Right lobe of liver (tissue), 6 donors: ENCODE results near the gene HOXB6. TPM values are rescaled to one million over a fixed set of nuclear protein-coding genes. Genes with fewer than 3 reads are reported as not detected.
A peak's percentile ranks its signal among the peaks of the same experiment; 100 is the strongest.

Experiments used
- ATAC-seq, 4 donors: fragments of 200-7000 bp; cut with Tn5 transposase; one replicate each; pipeline ENCODE4 v1.9.1; 2020; ENCODE audit warnings: mild to moderate bottlenecking in 4 of 4, moderate library complexity in 4 of 4
- DNase-seq, 3 donors: peaks; one replicate each; pipeline ENCODE4 v3.0.0-alpha.2; 2020
- H3K27ac ChIP-seq, 3 donors: fragments of 200-600 bp; one replicate each; pipeline ENCODE4 v1.8.0; 2022
- H3K27me3 ChIP-seq, 2 donors: fragments of 200-600 bp; one replicate each; pipeline ENCODE4 v1.8.0; 2022
- H3K36me3 ChIP-seq, 4 donors: fragments of 200-600 bp; sonication (generic) in 1 of 4; one replicate each; pipeline versions ENCODE4 v1.5.1 to v1.8.0; 2017 to 2022; ENCODE audit warnings: control low read depth in 1 of 4
- H3K4me1 ChIP-seq, 4 donors: fragments of 200-600 bp; sonication (generic) in 1 of 4; one replicate each; pipeline versions ENCODE4 v1.5.1 to v1.8.0; 2017 to 2022; ENCODE audit warnings: control low read depth in 1 of 4
- H3K4me3 ChIP-seq, 3 donors: fragments of 200-600 bp; one replicate each; pipeline ENCODE4 v1.8.0; 2022
- H3K9me3 ChIP-seq, 4 donors: fragments of 200-600 bp; sonication (generic) in 1 of 4; one replicate each; pipeline versions ENCODE4 v1.5.1 to v1.8.0; 2017 to 2022; ENCODE audit warnings: control low read depth in 1 of 4
- POLR2A ChIP-seq: fragments of 450-650 bp; IDR thresholded peaks from one replicate; pipeline ENCODE4 v1.6.1; 2017; ENCODE audit warnings: antibody characterized with exemption, mild to moderate bottlenecking
- WGBS: methylation state at CpG from one replicate; pipeline ENCODE4 v1.1.6; 2018; ENCODE audit warnings: low coverage, low lambda C conversion rate; ENCODE audit not compliant: insufficient coverage; ENCODE audit errors: missing lambda C conversion rate; 5-methylcytosine and 5-hydroxymethylcytosine counted together
- intact Hi-C, 2 donors: fragments of 100-400 bp; cut with DNase I; formaldehyde crosslinking; loops; one replicate each; pipeline versions ENCODE4 v1.11.2 to v1.14.1; 2022
- total RNA-seq, 6 experiments: library from RNA; depleted of rRNA in 2 of 6; stranded (reverse); fragments of >200 nt in 2 of 6; fragmentation: NEBNext Ultra II Directional in 3 of 6; extraction: Animal tissue kit (Norgen Biotek cat#: 25700) in 3 of 6; gene quantifications; one replicate each; pipeline versions ENCODE4 v1.1.0 to v1.2.4, GENCODE V29; 2016 to 2023
- TF ChIP-seq, protein P1 (sequence below), 4 donors: fragments of 200-600 bp in 3 of 4; fragments of 450-650 bp in 1 of 4; IDR thresholded peaks; one replicate each; pipeline versions ENCODE4 v1.5.1 to v1.8.0; 2016 to 2022; ENCODE audit warnings: antibody characterized with exemption in 4 of 4, mild to moderate bottlenecking in 2 of 4
- donor health status: DM: no; HTN: yes; CAD: no.
- donor health status: DM: no; HTN: no; CAD: no.
- donor health status: DM: no; HTN: no; CAD: no.
- donor health status: DM: no; HTN: yes; CAD: no.
- donor health status: DM: no; HTN: yes; CAD: no.

HOXB6 gene
- total RNA-seq, 6 experiments from 2014 or later: 0.18 to 0.83 (median 0.56) TPM

DNA sequence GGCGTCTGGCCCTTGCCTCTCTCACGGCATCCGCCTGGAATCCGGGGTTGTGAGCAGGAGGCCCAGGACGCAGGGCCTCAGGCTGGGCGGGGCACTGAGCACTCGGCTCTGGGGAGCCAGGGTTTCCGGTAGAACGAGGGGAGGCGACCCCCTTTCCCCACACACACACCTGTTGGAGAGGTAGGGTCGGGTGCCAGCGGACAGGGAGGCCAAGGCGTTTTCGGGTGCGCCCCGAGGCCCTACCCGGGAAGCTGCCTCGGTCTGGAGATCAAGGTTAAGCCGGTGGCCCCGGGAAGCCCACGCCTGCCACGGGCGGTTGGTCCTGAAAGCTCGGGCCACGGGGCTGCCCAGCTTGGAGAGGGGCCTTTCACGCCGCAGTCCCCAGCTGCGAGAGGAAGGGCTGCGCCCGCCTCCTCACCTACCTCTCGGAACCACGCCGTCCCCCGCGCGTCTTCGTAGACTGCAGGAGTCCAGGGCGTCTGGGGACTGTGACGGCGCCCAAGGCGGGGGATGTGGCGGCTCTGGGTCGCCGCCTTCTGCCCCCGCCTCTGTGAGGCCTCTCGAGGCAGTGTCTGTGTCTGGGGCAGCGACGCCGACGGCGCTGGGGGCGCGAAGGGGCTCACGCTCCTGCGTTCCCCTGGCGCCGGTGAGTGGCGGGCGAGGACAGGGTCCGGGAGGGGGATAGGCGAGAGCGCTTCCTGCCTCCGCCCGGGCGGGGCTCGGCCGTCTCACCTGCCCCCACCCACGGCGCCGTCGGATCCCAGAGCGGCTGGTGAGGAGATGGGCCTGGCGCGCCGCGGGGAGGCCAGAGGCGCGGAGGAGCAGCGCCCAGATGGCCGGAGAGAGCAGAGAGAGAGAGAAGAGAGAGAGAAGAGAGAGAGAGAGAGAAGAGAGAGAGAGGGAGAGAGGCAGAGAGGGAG lies 41.7 kb upstream of the HOXB6 start:
- H3K4me3 ChIP-seq: no peak overlapping the region
- H3K27me3 ChIP-seq: peaks cover 20 to 35% of the 10 kb centered on the region in 2 donors
- no peak for TF ChIP-seq POLR2A
- TF ChIP-seq, protein P1, sequence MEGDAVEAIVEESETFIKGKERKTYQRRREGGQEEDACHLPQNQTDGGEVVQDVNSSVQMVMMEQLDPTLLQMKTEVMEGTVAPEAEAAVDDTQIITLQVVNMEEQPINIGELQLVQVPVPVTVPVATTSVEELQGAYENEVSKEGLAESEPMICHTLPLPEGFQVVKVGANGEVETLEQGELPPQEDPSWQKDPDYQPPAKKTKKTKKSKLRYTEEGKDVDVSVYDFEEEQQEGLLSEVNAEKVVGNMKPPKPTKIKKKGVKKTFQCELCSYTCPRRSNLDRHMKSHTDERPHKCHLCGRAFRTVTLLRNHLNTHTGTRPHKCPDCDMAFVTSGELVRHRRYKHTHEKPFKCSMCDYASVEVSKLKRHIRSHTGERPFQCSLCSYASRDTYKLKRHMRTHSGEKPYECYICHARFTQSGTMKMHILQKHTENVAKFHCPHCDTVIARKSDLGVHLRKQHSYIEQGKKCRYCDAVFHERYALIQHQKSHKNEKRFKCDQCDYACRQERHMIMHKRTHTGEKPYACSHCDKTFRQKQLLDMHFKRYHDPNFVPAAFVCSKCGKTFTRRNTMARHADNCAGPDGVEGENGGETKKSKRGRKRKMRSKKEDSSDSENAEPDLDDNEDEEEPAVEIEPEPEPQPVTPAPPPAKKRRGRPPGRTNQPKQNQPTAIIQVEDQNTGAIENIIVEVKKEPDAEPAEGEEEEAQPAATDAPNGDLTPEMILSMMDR (IDR thresholded peaks at IDR 0.05): no peak
- no peak overlapping the region for H3K27ac ChIP-seq
- no peaks in the 10 kb centered on the region for H3K4me1 ChIP-seq
- intact Hi-C loops: no loop called here
- ATAC-seq: peak in 1 of 4 donors; percentile 12
- no peak for DNase-seq
- H3K36me3 ChIP-seq: no peaks in the 10 kb centered on the region
- no peaks in the 10 kb centered on the region for H3K9me3 ChIP-seq
- WGBS: 4% methylated on average over 36 of the region's 80 CpGs

DNA sequence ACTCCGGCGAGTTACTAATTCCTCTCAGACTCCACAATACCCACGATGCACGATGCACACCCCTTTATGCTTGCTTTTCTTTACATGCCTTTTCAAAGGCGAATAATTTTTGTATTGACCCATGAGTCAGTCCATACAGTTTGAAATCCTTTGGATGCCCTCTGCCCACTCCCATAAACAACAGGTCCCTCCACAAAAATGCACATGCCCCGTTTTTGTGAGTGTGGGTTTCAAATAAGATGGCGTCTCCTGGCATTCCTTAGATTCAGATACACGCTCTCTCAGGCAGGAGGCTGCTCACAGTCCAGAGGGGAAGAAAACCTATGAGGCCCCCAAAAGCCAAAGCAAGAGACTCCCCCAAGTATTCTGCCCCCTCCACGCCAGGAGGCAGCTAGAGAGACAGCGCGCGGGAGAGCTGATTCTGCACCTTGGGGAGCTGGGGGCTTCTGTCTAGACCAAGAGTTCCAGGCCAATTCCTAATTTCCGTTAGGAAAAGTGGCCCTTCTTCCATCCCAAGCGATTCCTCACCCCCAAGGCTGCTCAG lies 40.9 kb upstream of the HOXB6 start:
- TF ChIP-seq, protein P1 (IDR thresholded peaks at IDR 0.05): no peak
- TF ChIP-seq POLR2A: no peak
- no peaks in the 10 kb centered on the region for H3K4me1 ChIP-seq
- ATAC-seq (no peak), DNase-seq (no peak)
- intact Hi-C loops: no loop called here
- no peaks in the 10 kb centered on the region for H3K9me3 ChIP-seq
- H3K27me3 ChIP-seq: peaks cover 20 to 35% of the 10 kb centered on the region in 2 donors
- no peak overlapping the region for H3K27ac ChIP-seq
- no peaks in the 10 kb centered on the region for H3K36me3 ChIP-seq
- WGBS: 30% methylated on average over 8 of the region's 14 CpGs
- no peak overlapping the region for H3K4me3 ChIP-seq

DNA sequence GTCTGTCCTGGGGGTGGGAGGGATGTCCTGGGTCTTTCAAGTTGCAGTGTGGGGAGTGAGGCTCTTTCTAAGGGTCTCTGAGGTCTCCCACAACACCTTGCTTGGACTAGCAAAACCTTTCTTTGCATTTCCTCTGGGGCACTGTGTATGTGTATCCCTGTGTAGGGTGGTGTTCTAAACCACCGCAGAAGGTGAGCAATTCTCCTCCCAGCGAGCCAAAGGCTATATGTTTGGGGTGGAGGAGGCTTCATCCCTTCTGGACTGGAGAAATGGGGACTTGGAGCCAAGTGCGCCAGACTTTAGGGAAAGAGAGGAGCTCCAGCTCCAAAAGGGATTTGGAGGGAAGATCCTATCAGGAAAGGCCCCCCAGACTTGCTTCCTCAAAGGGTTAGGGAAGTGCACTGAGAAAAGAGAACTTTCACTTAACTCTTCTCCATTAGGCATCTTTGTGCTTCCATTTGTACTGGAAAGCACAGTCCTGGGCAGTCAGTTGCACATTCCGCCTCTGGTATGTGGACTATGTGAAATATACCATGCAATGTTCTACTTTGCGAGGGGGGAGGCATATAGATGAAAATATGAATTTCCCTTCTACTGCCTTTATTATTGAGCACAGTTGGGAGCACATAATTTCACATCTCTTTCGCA lies 40.2 kb upstream of the HOXB6 start:
- no peak for ATAC-seq
- intact Hi-C loops: no loop called here

DNA sequence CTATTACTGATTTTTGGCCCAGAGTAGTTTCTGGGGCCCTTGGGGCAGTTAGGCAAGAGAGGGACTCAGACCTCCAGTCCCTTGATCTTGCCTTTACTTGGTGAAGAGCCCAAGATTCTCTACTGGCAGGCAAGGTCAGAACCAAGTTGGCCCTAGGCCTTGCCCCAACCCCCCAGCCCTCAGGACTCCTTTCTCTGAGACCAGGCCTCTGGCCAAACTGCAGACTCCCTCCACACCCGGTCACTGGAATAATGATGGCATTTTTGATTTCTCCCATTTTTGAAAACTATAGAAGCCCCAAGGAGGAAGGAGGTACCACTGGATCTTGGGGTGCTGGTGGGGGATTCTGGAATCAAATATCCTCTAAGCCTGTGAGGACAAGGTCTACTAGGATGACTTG lies 39.4 kb upstream of the HOXB6 start:
- TF ChIP-seq, protein P1 (IDR thresholded peaks at IDR 0.05): no peak
- no peak for TF ChIP-seq POLR2A
- Histone ChIP-seq H3K4me1 (no peaks in the 10 kb centered on the region), H3K4me3 (no peak overlapping the region), H3K27ac (no peak overlapping the region), H3K36me3 (no peaks in the 10 kb centered on the region), H3K9me3 (no peaks in the 10 kb centered on the region), H3K27me3 (peaks cover 20 to 41% of the 10 kb centered on the region in 2 donors)
- intact Hi-C loops: no loop called here
- DNase-seq: no peak
- ATAC-seq: no peak
- no CpG with 5 or more reads among the region's 1 CpG for WGBS

More for the DNA sequence above, 40.2 kb upstream of the HOXB6 start:
- Histone ChIP-seq H3K4me3 (no peak overlapping the region), H3K27me3 (peaks cover 20 to 35% of the 10 kb centered on the region in 2 donors), H3K36me3 (no peaks in the 10 kb centered on the region), H3K4me1 (no peaks in the 10 kb centered on the region), H3K9me3 (no peaks in the 10 kb centered on the region), H3K27ac (no peak overlapping the region)
- DNase-seq: no peak
- 15% methylated on average over 6 of the region's 6 CpGs for WGBS
- TF ChIP-seq, protein P1 (IDR thresholded peaks at IDR 0.05): no peak
- TF ChIP-seq POLR2A: no peak
